Stimulated activated CD8-positive, alpha-beta memory T cell treated with anti-CD3 and anti-CD28 coated beads, Interleukin-2, amount 100 ng/mL, for 1 hour (primary cell): ENCODE results near the gene RFTN2.
"Not testable (repeated sequence)": the region's sequence is repeated elsewhere in the genome, so short reads cannot be mapped to it uniquely, and the experiment has no call there.

Source experiments
- DNase-seq, 2 donors: peaks; one replicate each; pipeline ENCODE4 v3.0.0-alpha.2; 2020; ENCODE audit warnings: low read depth in 2 of 2

Gene RFTN2

DNA sequence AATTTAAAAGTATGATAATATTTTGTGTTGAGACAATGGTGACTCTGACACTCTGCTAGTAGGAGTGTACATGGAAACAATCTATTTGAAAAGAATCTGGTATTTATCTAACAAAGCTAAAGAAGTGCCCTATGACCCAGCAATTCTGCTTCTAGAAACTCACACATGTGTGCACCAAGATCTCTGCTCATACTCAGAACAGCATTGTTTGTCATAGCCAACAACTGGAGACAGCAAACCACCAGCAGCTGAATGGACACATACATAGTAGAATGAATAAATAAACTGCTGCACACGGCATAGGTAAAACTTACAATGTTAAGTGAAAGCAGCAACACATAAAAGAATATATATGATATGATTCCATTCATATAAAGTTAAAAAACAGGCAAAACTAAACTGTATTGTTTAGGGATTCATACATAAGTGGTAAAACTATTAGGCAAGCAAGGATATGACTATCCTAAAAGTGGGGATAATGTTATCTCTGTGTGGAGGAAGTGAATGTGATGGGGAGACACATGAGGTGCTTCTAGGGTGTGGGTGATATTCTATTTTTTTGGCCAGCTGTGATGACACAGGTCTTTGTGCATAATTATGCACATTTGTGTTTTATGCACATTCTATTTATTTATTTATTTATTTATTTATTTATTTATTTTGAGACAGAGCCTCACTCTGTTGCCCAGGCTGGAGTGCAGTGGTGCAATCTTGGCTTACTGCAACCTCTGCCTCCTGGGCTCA lies 71.1 kb downstream of the RFTN2 start:
- DNase-seq, result no peak

GRCh38 chr2:197601726-197602125 lies 73.7 kb downstream of the RFTN2 start:
- no peak for DNase-seq

DNA sequence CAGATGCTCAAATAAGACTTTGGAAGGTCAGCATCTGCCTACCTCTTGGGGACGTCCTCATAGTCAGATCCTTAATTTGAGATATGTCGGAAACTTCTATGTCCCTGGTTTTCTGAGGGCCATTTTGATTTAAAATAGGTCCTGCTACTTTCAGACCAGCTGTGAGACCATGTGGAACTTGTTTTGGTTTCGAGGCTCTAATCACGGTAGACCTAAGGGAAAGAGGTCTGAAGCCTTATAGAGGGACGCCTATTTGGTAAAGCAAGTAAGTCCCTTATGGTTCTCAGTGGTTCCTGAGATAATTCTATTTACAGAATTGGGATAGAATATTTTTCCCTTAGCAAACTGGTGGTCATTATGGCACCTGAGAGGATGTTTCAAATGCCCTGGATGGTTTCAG lies 75.1 kb downstream of the RFTN2 start:
- no peak for DNase-seq

DNA sequence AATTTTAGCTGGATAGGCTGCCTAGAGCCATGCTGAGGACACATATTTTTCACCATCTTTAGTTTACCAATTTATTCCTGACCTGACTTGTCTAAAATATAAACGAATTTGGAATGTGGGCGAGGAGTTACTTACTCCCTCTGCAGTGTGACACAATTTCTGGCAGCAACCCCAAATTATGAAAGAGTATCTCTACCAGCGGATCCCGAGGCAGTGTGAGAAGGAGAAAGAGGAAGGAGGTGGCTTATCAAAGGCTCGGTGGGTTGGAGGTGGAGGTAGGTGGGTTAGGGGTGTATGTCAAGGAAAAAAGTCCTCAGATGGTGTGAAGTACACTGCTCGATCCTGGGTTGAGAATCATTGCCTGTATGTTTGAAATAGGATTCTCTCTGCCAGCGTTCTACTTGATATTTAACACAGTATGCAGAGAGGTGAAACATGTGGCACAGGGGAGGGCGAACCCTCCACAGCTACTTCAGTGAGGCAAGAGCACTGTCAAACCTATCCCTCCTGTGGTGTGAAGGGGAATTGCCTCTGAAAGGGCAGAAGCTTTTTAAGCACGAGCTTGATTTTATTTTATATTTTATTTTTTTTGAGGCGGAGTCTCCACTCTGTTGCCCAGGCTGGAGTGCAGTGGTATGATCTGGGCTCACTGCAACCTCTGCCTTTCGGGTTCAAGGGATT lies 76.0 kb downstream of the RFTN2 start:
- no peak for DNase-seq

- DNase-seq, result no peak
These were observed 76.9 kb downstream of the RFTN2 start for GRCh38 chr2:197598450-197598849.

DNA sequence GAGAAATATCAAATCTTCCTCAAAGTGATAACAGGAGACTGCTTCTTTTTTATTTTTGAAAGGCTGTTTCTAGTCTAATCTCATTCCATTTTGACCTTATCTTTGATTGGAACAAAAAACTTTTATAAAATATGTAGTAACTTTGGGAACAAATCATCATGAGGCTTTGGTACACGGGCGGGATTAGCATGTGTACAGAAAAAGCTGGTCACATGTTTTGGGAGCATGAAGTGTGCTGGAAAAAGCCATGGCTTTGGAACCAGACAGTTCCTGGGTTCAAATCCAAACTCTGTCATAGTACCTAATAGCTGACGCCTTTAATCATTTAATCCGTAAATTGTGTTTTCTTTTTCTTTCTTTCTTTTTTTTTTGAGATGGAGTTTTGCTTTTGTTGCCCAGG lies 78.2 kb downstream of the RFTN2 start:
- no peak for DNase-seq

GRCh38 chr2:197596766-197597165 lies 78.6 kb downstream of the RFTN2 start:
- no peak for DNase-seq

DNA sequence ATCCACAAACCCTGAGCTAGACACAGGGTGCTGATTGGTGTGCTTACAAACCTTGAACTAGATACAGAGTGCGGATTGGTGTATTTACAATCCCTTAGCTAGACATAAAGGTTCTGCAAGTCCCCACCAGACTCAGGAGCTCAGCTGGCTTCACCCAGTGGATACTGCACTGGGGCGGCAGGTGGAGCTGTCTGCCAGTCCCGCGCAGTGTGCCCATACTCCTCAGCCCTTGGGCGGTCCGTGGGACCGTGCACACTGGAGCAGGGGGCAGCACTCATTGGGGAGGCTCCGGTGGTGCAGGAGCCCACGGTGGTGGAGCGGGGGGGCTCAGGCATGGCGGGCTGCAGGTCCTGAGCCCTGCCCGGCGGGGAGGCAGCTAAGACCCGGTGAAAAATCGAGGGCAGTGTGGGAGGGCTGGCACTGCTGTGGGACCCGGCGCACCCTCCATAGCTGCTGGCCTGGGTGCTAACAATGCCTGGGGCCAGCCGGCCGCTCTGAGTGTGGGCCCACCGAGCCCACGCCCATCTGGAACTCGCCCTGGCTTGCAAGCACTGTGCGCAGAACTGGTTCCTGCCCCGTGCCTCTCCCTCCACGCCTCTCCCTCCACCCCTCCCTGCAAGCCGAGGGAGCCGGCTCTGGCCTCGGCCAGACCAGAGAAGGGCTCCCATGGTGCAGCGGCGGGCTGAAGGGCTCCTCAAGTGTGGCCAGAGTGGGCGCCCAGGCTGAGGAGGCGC lies 83.9 kb downstream of the RFTN2 start:
- DNase-seq, result no peak

- DNase-seq, result not testable (repeated sequence)
These were observed 88.1 kb downstream of the RFTN2 start for GRCh38 chr2:197587255-197587654.

DNA sequence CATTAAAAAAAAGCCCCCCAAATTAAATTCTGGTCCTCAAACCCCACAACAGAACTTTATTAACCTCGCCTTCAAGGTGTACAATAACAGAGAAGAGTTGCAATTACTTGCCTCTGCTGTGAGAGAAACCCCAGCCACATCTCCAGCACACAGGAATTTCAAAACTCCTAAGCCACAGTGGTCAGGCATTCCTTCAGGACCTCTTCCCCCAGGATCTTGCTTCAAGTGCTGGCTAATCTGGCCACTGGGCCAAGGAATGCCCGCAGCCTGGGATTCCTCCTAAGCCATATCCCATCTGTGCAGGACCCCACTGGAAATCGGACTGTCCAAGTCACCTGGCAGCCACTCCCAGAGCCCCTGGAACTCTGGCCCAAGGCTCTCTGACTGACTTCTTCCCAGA lies 95.2 kb downstream of the RFTN2 start:
- not testable (repeated sequence) for DNase-seq

DNA sequence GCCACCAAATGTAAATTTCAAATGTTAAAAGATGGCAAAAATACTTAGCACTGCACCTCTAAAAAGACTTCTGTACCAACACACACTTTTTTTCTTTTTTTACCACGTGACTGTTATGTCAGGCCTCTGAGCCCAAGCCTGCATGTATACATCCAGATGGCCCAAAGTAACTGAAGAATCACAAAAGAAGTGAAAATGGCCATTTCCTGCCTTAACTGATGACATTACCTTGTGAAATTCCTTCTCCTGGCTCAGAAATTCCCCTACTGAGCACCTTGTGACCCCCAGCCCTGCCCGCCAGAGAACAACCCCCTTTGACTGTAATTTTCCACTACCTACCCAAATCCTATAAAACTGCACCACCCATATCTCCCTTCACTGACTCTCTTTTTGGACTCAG lies 97.1 kb downstream of the RFTN2 start:
- DNase-seq, result not testable (repeated sequence)

DNA sequence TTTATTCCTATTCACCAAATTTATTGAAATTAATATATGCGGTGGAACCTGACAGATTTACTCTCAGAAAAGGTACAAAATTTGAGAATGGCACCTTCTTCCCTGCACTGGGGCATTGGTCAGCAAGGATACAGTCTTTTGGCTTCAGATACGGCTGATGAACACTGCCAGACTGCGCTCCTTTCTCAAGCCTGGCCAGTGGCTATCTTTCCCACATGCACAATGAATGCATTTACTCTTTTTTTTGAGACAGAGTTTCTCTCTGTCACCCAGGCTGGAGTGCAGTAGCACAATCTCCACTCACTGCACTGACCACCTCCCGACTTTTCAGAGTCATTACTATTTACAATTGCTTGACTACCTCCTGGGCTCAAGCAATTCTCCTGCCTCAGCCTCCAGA lies 97.9 kb downstream of the RFTN2 start:
- no peak for DNase-seq

DNA sequence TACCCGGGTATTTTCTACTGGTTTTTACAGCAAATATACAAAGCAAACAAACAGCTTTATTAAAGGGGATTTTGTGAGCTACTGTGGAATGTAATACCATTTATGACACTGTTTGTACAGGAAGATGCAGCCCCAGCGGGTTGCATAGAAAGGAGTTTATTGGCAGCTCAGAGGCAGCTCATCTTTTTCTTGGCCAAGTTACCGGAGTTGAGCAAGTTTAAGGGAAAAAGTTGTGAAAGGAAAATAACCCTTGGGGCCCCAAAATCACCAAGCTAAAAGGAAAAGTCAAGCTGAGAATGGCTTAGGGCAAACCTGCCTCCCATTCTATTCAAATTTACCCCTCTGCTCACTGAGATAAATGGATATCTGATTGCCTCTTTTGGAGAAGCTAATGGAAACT lies 98.8 kb downstream of the RFTN2 start:
- no peak for DNase-seq

GRCh38 chr2:197575987-197576386 lies 99.4 kb downstream of the RFTN2 start:
- DNase-seq, result no peak

DNA sequence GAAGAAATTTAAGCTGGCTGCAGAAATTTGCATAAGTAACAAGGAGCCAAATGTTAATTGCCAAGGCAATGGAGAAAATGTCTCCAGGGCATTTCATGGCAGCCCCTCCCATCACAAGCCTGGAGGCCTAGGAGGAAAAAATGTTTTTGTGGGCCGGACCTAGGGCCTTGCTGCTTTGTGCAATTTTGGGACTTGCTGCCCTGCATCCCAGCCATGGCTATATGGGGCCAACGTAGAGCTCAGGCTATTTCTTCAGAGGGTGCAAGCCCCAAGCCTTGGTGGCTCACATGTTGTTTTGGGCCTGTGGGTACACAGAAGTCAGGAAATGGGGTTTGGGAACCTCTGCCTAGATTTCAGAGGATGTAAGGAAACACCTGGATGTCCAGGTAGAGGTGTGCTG lies 101.8 kb downstream of the RFTN2 start:
- no peak for DNase-seq

- no peak for DNase-seq
These were observed 103.6 kb downstream of the RFTN2 start for GRCh38 chr2:197571627-197572271.

DNA sequence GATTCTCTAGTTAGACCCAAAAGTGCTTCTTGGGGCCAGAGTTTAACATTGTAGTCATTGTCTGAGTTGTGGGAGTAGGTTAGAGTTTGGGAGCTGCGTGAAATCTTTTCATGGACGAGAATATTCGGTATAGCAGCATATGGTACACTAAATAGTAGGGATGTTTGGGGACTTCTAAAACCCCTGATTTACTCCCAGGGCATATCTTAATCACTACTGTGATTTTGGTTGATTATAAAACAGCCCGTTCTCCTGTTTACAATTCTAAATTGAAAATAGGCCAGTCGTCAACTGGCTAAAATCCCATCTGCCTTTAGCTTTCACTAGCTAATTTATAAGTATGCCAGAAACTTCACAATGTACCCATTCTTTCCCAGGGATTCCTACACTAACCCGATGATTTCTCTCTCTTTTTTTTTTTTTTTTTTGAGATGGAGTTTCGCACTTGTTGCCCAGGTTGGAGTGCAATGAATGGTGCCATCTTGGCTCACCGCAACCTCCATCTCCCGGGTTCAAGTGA lies 115.2 kb downstream of the RFTN2 start:
- DNase-seq, result no peak

DNA sequence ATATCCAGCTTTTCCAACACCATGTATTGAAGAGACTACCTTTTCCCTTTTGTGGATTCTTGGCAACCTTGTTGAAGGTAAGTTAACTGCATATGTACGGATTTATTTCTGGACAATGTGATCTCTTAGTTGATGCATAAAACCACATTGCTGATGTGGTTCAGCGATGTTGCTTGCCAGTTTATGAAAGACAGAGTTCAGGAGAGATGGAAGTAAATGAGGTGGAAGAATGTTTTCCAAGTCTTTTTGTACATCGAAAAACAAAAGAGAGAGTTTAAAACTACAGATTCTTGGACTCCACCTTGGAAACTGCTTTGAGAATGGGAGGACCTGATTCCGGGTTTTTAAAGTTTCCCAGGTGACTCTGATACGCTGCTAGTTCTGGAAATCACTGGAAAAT lies 115.7 kb downstream of the RFTN2 start:
- no peak for DNase-seq

DNA sequence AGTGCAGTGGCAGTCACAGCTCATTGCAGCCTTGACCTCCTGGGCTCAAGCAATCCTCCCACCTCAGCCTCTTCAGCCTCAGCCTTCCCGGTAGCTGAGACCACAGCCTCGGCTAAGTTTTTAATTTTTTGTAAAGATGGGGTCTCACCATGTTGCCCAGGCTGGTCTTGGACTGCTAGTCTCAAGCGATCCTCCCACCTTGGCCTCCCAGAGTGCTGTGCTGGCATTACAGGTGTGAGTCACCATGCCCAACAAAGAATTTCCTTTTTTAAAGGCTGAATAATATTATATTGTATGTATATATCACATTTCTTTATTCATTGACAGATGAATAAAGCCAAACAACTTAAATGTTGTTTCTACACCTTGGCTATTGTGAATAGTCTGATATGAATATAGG lies 117.0 kb downstream of the RFTN2 start:
- DNase-seq, result no peak

DNA sequence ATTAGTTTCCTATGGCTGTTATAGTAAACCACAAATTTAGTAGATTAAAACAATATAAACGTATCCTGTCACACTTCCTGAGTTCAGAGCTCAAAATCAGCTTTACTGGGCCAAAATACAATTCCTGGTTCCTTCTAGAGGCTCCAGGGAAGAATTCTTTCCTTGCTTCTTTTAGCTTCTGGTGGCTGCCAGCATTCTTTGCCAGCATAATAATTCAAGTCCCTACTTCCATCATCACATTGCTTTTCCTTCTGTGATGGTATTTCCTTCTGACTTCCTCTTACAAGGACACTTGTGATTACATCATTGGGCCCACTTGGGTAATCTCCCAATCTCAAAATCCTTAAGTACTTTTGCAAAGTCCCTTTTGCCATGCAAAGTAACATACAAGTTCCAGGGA lies 118.9 kb downstream of the RFTN2 start:
- no peak for DNase-seq

DNA sequence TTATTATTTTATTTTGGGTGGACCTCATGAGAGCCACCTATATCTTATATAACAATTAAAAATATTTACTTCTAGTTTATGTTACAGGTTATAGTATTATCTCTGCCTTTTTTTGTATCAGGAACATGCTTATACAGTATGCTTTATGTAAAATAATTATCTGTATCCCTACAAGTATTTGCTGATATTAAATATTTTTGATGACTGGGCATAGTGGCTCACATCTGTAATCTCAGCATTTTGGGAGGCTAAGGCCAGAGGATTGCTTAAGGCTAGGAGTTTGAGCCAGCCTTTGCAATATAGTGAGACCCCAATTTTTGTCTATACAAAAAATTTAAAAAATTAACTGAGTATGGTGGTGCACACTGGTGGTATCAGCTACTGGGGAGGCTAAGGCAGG lies 119.9 kb downstream of the RFTN2 start:
- no peak for DNase-seq

DNA sequence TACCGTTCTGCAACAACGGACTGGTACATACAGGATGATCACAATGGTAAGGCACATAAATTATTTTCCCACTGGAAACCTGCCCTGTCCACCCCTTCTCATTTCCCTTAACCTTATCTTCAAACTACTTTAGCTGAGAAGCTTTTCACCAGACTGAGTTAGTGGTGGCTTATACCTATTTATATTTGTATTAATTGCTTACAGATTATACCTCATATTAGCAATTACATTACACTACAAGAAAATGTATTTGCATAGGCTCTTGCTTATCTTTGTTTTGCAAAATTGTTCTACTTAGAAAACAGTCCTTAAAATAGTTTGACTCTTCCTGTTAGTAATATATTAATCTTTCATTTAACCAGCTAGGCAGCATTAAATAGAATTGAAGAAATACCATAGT lies 124.1 kb downstream of the RFTN2 start:
- not testable (repeated sequence) for DNase-seq
